PFSK-1 (cell line): Measurements from ENCODE around the gene ITPR3.

Experiments
- FOXP2 ChIP-seq: optimal IDR thresholded peaks from 2 replicates; pipeline ENCODE3; 2011; ENCODE audit warnings: borderline replicate concordance, control low read depth, inconsistent platforms; ENCODE audit not compliant: insufficient read depth; ENCODE audit errors: extremely low read length, extremely low read depth
- POLR2AphosphoS5 ChIP-seq: IDR thresholded peaks from 2 replicates; pipeline ENCODE4 v1.6.1; 2012; ENCODE audit warnings: low read depth, mild to moderate bottlenecking, control low read depth, low read length, moderate library complexity
- SIN3A ChIP-seq: IDR thresholded peaks from 2 replicates; pipeline ENCODE4 v1.6.1; 2012; ENCODE audit warnings: mild to moderate bottlenecking, low read length, moderate library complexity, borderline replicate concordance; ENCODE audit not compliant: insufficient read depth
- TAF1 ChIP-seq: IDR thresholded peaks from 2 replicates; pipeline ENCODE4 v1.6.1; 2012; ENCODE audit warnings: low read length, control low read depth, borderline replicate concordance; ENCODE audit not compliant: insufficient read depth
- TF ChIP-seq, protein P1 (sequence below), 2 experiments: IDR thresholded peaks; 2 replicates each; pipeline versions ENCODE4 v1.6.1 to v1.8.0; 2011 to 2012; ENCODE audit warnings: low read depth in 2 of 2, low read length in 2 of 2, control low read depth in 1 of 2, inconsistent platforms in 1 of 2, mild to moderate bottlenecking in 1 of 2, moderate library complexity in 1 of 2; ENCODE audit not compliant: insufficient read depth in 1 of 2

The ITPR3 gene

GRCh38 chr6:33713786-33714185 lies 92.7 kb downstream of the ITPR3 start:
- TF ChIP-seq, protein P1, sequence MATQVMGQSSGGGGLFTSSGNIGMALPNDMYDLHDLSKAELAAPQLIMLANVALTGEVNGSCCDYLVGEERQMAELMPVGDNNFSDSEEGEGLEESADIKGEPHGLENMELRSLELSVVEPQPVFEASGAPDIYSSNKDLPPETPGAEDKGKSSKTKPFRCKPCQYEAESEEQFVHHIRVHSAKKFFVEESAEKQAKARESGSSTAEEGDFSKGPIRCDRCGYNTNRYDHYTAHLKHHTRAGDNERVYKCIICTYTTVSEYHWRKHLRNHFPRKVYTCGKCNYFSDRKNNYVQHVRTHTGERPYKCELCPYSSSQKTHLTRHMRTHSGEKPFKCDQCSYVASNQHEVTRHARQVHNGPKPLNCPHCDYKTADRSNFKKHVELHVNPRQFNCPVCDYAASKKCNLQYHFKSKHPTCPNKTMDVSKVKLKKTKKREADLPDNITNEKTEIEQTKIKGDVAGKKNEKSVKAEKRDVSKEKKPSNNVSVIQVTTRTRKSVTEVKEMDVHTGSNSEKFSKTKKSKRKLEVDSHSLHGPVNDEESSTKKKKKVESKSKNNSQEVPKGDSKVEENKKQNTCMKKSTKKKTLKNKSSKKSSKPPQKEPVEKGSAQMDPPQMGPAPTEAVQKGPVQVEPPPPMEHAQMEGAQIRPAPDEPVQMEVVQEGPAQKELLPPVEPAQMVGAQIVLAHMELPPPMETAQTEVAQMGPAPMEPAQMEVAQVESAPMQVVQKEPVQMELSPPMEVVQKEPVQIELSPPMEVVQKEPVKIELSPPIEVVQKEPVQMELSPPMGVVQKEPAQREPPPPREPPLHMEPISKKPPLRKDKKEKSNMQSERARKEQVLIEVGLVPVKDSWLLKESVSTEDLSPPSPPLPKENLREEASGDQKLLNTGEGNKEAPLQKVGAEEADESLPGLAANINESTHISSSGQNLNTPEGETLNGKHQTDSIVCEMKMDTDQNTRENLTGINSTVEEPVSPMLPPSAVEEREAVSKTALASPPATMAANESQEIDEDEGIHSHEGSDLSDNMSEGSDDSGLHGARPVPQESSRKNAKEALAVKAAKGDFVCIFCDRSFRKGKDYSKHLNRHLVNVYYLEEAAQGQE (IDR thresholded peaks at IDR 0.05; ENCODE audit: insufficient read depth in 1 of 2, low read depth in 2 of 2, low read length in 2 of 2): no peak
- TF ChIP-seq POLR2AphosphoS5 (no peak), SIN3A (no peak), FOXP2 (no peak), TAF1 (no peak)

DNA sequence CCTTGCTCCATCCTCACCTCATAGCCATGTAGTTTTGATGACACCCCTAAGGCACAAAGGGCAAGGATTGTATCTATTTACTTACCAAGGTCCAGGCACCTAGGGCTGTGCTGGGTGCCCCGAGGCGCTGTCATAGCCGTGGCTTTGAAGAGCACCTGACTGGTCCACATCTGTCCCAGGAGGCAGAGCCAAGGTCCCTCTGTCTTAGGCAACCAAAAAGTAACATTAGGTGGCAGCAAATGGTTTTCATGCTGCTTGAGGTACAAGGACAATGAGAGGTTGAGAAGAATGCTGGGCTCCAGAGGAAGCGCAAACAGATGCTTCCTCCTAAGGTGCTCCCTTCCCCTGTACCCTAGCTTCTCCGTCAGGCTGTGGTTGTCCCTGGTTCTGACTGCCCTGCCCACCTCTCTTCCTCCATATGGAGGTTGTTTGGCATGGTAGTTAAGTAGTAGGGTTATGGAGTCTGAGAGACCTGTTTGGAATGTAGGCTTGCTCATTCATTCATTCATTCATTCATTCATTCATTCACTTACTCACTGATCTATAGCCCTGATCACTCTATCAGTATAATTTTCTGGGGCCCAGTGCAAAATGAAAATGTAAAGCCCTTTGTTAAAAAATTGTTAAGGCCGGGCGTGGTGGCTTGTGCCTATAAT lies 93.4 kb downstream of the ITPR3 start:
- no peak for TF ChIP-seq POLR2AphosphoS5
- TF ChIP-seq, protein P1 (IDR thresholded peaks at IDR 0.05; ENCODE audit: insufficient read depth in 1 of 2, low read depth in 2 of 2, low read length in 2 of 2): no peak
- TF ChIP-seq SIN3A: no peak
- TF ChIP-seq FOXP2: no peak
- no peak for TF ChIP-seq TAF1

GRCh38 chr6:33716379-33716778 lies 95.3 kb downstream of the ITPR3 start:
- TF ChIP-seq, protein P1 (IDR thresholded peaks at IDR 0.05; ENCODE audit: insufficient read depth in 1 of 2, low read depth in 2 of 2, low read length in 2 of 2): no peak
- TF ChIP-seq SIN3A (no peak), POLR2AphosphoS5 (no peak), FOXP2 (no peak), TAF1 (no peak)

GRCh38 chr6:33716890-33717632 lies 95.9 kb downstream of the ITPR3 start:
- TF ChIP-seq FOXP2: no peak

GRCh38 chr6:33717934-33718455 lies 96.9 kb downstream of the ITPR3 start:
- TF ChIP-seq FOXP2 (no peak), POLR2AphosphoS5 (no peak), TAF1 (no peak), SIN3A (no peak)
- TF ChIP-seq, protein P1 (IDR thresholded peaks at IDR 0.05; ENCODE audit: insufficient read depth in 1 of 2, low read depth in 2 of 2, low read length in 2 of 2): no peak
